Upper lobe of left lung (tissue), 4 donors: ENCODE measurements around the gene ACSL3.

ENCODE experiments used
- EP300 ChIP-seq, 4 donors: sonication (generic); formaldehyde crosslinking; IDR thresholded peaks; one replicate each; pipeline ENCODE4 v1.5.1; 2017; ENCODE audit warnings: antibody characterized with exemption in 4 of 4, control low read depth in 2 of 4
- POLR2A ChIP-seq, 4 donors: fragments of 450-650 bp; IDR thresholded peaks; one replicate each; pipeline ENCODE4 v1.5.1; 2016 to 2017; ENCODE audit warnings: antibody characterized with exemption in 4 of 4, mild to moderate bottlenecking in 2 of 4
- POLR2AphosphoS5 ChIP-seq, 2 donors: sonication (generic); formaldehyde crosslinking; IDR thresholded peaks; one replicate each; pipeline ENCODE4 v1.5.1; 2017; ENCODE audit warnings: antibody characterized with exemption in 2 of 2
- TF ChIP-seq, protein P1 (sequence below), 6 experiments: fragments of 450-650 bp in 4 of 6; fragments of 200-600 bp in 2 of 6; sonication (generic) in 2 of 6; IDR thresholded peaks; one replicate each; pipeline ENCODE4 v1.5.1; 2016 to 2019; ENCODE audit warnings: antibody characterized with exemption in 6 of 6

DNA sequence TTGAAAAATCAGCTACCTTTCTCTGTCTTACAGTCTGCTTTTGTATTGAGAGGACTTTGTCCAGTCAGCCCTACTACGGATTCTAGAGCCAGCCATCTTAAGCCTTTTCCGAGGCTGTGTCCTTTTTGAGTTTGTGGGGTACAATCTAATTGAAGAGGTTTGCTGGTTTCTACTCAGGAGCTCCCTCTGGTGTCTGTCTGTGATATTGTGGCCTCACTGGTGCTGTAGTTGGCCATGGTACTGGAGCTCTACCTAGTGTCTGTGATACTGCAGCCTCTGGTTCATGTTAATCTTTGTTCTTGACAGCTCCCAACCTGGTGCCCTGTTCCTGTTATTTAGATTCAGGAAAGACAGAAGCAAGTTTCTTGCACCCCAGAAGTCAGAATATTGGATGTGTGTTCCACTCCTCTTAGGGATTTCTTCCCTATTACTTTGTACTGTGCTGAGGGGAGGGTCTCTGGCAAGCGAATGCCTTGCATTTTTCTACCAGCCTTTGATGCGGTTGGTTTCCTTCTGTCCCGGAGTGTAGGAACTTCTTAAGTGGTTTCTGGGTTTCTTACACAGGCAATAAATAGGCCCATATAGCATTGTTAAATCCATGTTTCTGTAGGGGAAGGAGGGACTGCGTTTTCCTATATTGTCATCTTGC, 78.5 kb downstream of the ACSL3 start:
- no peak for TF ChIP-seq POLR2AphosphoS5 (IDR thresholded peaks at IDR 0.05)
- TF ChIP-seq, protein P1, sequence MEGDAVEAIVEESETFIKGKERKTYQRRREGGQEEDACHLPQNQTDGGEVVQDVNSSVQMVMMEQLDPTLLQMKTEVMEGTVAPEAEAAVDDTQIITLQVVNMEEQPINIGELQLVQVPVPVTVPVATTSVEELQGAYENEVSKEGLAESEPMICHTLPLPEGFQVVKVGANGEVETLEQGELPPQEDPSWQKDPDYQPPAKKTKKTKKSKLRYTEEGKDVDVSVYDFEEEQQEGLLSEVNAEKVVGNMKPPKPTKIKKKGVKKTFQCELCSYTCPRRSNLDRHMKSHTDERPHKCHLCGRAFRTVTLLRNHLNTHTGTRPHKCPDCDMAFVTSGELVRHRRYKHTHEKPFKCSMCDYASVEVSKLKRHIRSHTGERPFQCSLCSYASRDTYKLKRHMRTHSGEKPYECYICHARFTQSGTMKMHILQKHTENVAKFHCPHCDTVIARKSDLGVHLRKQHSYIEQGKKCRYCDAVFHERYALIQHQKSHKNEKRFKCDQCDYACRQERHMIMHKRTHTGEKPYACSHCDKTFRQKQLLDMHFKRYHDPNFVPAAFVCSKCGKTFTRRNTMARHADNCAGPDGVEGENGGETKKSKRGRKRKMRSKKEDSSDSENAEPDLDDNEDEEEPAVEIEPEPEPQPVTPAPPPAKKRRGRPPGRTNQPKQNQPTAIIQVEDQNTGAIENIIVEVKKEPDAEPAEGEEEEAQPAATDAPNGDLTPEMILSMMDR (IDR thresholded peaks at IDR 0.05) = peak; percentile 17 to 74 (median 51)
- TF ChIP-seq POLR2A (IDR thresholded peaks at IDR 0.05) = no peak
- TF ChIP-seq EP300 (IDR thresholded peaks at IDR 0.05) = no peak
